Colonic mucosa (tissue), 4 donors: ENCODE data around the gene PLEKHM3. TPM values are rescaled to one million over a fixed set of nuclear protein-coding genes. Genes with fewer than 3 reads are reported as not detected.
A peak's percentile ranks its signal among the peaks of the same experiment; 100 is the strongest.

ENCODE experiments used
- DNase-seq: peaks from one replicate; pipeline ENCODE4 v3.0.0-alpha.2; 2020
- H3K27ac ChIP-seq: fragments of 200-600 bp; one replicate; pipeline ENCODE4 v1.8.0; 2021
- H3K27me3 ChIP-seq: fragments of 200-600 bp; one replicate; pipeline ENCODE4 v1.8.0; 2021
- H3K36me3 ChIP-seq: fragments of 200-600 bp; one replicate; pipeline ENCODE4 v1.8.0; 2021
- H3K4me1 ChIP-seq: fragments of 200-600 bp; one replicate; pipeline ENCODE4 v1.8.0; 2021; ENCODE audit warnings: mild to moderate bottlenecking
- H3K4me3 ChIP-seq: fragments of 200-600 bp; one replicate; pipeline ENCODE4 v1.8.0; 2021
- H3K9ac ChIP-seq, 2 donors: one replicate each; pipeline ENCODE4 v1.7.0; 2013; ENCODE audit warnings: control low read depth in 2 of 2, low read depth in 2 of 2, low read length in 2 of 2
- H3K9me3 ChIP-seq: fragments of 200-600 bp; one replicate; pipeline ENCODE4 v1.8.0; 2021
- CTCF ChIP-seq: fragments of 200-600 bp; IDR thresholded peaks from one replicate; pipeline ENCODE4 v1.8.0; 2022; ENCODE audit warnings: antibody characterized with exemption, mild to moderate bottlenecking
- intact Hi-C: fragments of 100-400 bp; cut with DNase I; formaldehyde crosslinking; loops from one replicate; pipeline ENCODE4 v1.14.1; 2022
- total RNA-seq, 2 donors: library from RNA; stranded (reverse); fragmentation: NEBNext Ultra II Directional in 1 of 2; extraction: Animal tissue kit (Norgen Biotek cat#: 25700) in 1 of 2; gene quantifications; one replicate each; pipeline ENCODE4 v1.2.1, GENCODE V29; 2021
- donor health status: healthy.
- donor health status: DM: no; HTN: no; CAD: no.
- donor health status: DM: no; HTN: no; CAD: no.

PLEKHM3 gene
- total RNA-seq, 2 donors from 2014 or later: 5.7 to 8.3 TPM

- Histone ChIP-seq H3K27ac (no peak overlapping the region), H3K36me3 (no peaks in the 10 kb centered on the region), H3K9me3 (no peaks in the 10 kb centered on the region), H3K27me3 (no peaks in the 10 kb centered on the region), H3K9ac (no peak overlapping the region), H3K4me1 (no peaks in the 10 kb centered on the region), H3K4me3 (no peak overlapping the region)
- TF ChIP-seq CTCF: no peak
- DNase-seq: peak; percentile 74
- intact Hi-C loops: no loop called here
These were observed 240.4 kb downstream of the PLEKHM3 start for GRCh38 chr2:207784898-207785297.

- intact Hi-C loops: no loop called here
- Histone ChIP-seq H3K27me3 (no peaks in the 10 kb centered on the region), H3K4me3 (no peak overlapping the region), H3K27ac (no peak overlapping the region), H3K9me3 (no peaks in the 10 kb centered on the region), H3K9ac (no peak overlapping the region), H3K36me3 (no peaks in the 10 kb centered on the region), H3K4me1 (no peaks in the 10 kb centered on the region)
- no peak for DNase-seq
- TF ChIP-seq CTCF: no peak
These were observed 241.8 kb downstream of the PLEKHM3 start for GRCh38 chr2:207783514-207783913.

- Histone ChIP-seq H3K27ac (peak overlapping the region; percentile 30), H3K9me3 (no peaks in the 10 kb centered on the region), H3K27me3 (no peaks in the 10 kb centered on the region), H3K9ac (peak overlapping the region in 1 of 2 donors; percentile 65), H3K36me3 (no peaks in the 10 kb centered on the region), H3K4me1 (no peaks in the 10 kb centered on the region), H3K4me3 (no peak overlapping the region)
- DNase-seq: peak; percentile 87
- no peak for TF ChIP-seq CTCF
- intact Hi-C loops: no loop called here
These were observed 242.9 kb downstream of the PLEKHM3 start for GRCh38 chr2:207782238-207783030.

GRCh38 chr2:207779523-207779922 lies 245.8 kb downstream of the PLEKHM3 start:
- Histone ChIP-seq H3K36me3 (no peaks in the 10 kb centered on the region), H3K9me3 (no peaks in the 10 kb centered on the region), H3K27ac (no peak overlapping the region), H3K9ac (no peak overlapping the region), H3K4me3 (no peak overlapping the region), H3K4me1 (no peaks in the 10 kb centered on the region), H3K27me3 (no peaks in the 10 kb centered on the region)
- intact Hi-C loops: no loop called here
- no peak for DNase-seq
- no peak for TF ChIP-seq CTCF

DNA sequence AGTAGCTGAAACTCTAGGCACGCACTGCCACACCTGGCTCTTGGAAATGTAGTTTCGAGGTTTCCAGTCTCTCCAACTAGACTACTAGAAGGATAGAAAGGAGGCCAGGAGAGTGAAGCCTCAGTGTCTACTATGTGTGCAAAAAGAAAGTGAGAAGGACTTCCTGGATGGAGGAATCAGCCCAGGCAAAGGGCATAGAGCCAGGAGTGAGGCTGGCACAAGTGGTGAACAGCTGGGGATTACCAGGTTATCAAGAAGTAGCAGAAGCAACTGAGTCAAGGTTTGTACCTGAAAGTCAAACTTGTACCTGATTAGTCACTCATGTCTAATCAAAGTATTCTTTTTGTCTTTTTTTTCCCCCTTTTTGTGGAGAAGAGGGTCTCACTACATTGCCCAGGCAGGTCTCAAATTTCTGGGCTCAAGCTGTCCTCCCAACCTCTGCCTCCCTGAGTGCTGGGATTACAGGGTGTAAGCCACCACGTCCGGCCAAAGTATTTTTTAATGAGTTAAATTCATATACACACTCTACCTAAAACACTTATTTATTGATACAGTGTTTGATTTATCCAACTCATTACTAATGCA lies 246.9 kb downstream of the PLEKHM3 start:
- Histone ChIP-seq H3K36me3 (no peaks in the 10 kb centered on the region), H3K4me1 (no peaks in the 10 kb centered on the region), H3K4me3 (no peak overlapping the region), H3K9ac (no peak overlapping the region), H3K9me3 (no peaks in the 10 kb centered on the region), H3K27ac (no peak overlapping the region), H3K27me3 (no peaks in the 10 kb centered on the region)
- intact Hi-C loops: no loop called here
- TF ChIP-seq CTCF: no peak
- DNase-seq: no peak
